NCI-H1092 treated with DMSO at 0.1 percent for 48 hours (cell line): ENCODE measurements around the gene CEP128.

Experiments
- DNase-seq: peaks from one replicate; lab custom pipeline; 2025; lab: John Stamatoyannopoulos, UW

Gene CEP128

DNA sequence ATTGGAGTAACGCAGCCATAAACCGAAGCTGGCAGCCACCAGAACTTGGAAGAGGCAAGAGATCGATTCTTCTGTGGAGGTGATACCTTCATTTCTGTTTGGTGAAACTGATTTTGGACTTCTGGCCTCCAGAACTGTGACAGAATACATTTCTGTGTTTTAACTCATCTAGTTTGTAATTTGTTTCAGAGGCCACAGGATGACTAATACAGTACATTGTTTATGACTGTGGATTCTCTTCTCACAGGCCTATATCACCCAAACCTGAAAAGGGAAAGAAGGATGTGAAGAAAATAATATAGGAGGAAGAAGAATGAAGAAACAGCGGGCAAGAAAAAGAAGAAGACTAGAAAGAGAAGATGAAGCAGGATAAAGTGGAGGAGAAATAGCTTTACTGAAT lies 466.5 kb downstream of the CEP128 start:
- DNase-seq: no peak

GRCh38 chr14:80468331-80469122 lies 473.0 kb downstream of the CEP128 start:
- DNase-seq: no peak

- DNase-seq: no peak
Observed at GRCh38 chr14:80465546-80466220, 475.9 kb downstream of the CEP128 start.

GRCh38 chr14:80464531-80465149 lies 476.9 kb downstream of the CEP128 start:
- DNase-seq: no peak

- no peak for DNase-seq
Observed at GRCh38 chr14:80456209-80456608, 485.3 kb downstream of the CEP128 start.

DNA sequence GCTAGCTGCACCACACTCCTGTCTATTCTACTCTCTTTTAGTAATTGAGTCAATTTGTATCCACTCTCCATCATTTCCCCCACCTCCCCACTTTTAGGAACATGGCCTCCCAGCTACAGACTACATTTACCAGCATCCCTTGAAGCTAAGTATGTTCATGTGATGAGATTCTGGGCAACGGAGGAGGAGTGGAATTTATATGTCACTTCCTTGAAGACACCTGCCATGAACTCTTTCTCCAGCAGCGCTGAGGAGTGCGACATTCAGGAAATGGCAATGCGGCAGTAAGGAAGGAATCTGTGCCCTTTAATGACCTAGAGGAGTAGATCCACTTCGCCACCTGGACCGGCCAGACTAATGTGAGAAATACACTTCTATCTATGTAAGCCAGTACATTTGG lies 486.5 kb downstream of the CEP128 start:
- no peak for DNase-seq

DNA sequence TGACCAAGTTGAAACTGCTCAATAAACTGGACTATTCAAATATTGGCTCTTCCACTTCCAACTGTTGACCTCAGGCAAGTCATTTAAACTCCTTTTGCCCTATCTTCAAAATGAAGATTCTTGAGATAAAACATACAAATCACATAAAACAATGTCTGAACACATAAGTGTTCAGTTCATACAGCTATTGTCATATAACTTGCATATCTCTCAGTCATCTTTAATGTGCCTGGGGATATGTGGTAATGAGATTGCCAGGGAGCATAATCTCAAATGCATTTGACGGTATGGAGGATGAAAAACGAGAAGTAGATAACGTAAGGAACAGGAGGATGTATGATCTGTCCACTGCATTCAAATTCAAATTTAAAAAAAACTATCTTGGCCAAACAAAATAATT lies 493.3 kb downstream of the CEP128 start:
- DNase-seq: no peak

GRCh38 chr14:80447392-80447791 lies 494.1 kb downstream of the CEP128 start:
- no peak for DNase-seq
